Ovary (tissue), 9 donors: ENCODE data around the gene ABCC1. TPM values are rescaled to one million over a fixed set of nuclear protein-coding genes. Genes with fewer than 3 reads are reported as not detected.

Experiments used
- DNase-seq, 5 donors: peaks; one replicate each; pipeline ENCODE4 v3.0.0-alpha.2; 2019 to 2020
- H3K27ac ChIP-seq, 2 donors: fragments of 200-600 bp; one replicate each; pipeline versions ENCODE4 v1.5.1 to v1.8.0; 2019 to 2022
- H3K27me3 ChIP-seq: fragments of 200-600 bp; one replicate; pipeline ENCODE4 v1.8.0; 2022
- H3K36me3 ChIP-seq: fragments of 200-600 bp; sonication (generic); one replicate; pipeline ENCODE4 v1.5.1; 2019
- H3K4me1 ChIP-seq: one replicate; pipeline ENCODE4 v1.8.1; 2013; ENCODE audit warnings: mild to moderate bottlenecking, moderate library complexity; ENCODE audit not compliant: insufficient read depth
- H3K4me3 ChIP-seq: fragments of 200-600 bp; sonication (generic); one replicate; pipeline ENCODE4 v1.5.1; 2017
- H3K9me3 ChIP-seq, 2 donors: fragments of 200-600 bp in 1 of 2; sonication (generic) in 1 of 2; one replicate each; pipeline versions ENCODE4 v1.5.1 to v1.8.1; 2013 to 2019; ENCODE audit warnings: mild to moderate bottlenecking in 1 of 2, moderate library complexity in 1 of 2
- CTCF ChIP-seq, 3 donors: fragments of 450-650 bp in 2 of 3; fragments of 200-600 bp in 1 of 3; IDR thresholded peaks; one replicate each; pipeline versions ENCODE4 v1.5.1 to v1.8.0; 2016 to 2022; ENCODE audit warnings: antibody characterized with exemption in 3 of 3, mild to moderate bottlenecking in 1 of 3
- EP300 ChIP-seq: sonication (generic); formaldehyde crosslinking; IDR thresholded peaks from one replicate; pipeline ENCODE4 v1.6.1; 2017; ENCODE audit warnings: antibody characterized with exemption
- POLR2A ChIP-seq: fragments of 450-650 bp; IDR thresholded peaks from one replicate; pipeline ENCODE4 v1.6.1; 2017; ENCODE audit warnings: antibody characterized with exemption, mild to moderate bottlenecking, moderate library complexity
- WGBS, 3 donors: extraction: QIAGEN DNeasy Blood & Tissue Kit in 1 of 3; methylation state at CpG; one replicate each; pipeline versions ENCODE4 v1.1.5 to v1.1.7; 2013 to 2017; 5-methylcytosine and 5-hydroxymethylcytosine counted together
- intact Hi-C, 4 donors: fragments of 100-400 bp; cut with DNase I; formaldehyde crosslinking; loops; one replicate each; pipeline versions ENCODE4 v1.11.0 to v1.15.1; 2022 to 2023
- polyA plus RNA-seq, 2 donors: library from polyadenylated mRNA; stranded (reverse); fragments of 200-250 nt in 1 of 2; fragments of 350-450 nt in 1 of 2; fragmentation: Illumina TruSeq in 1 of 2; extraction: RNeasy Lipid Tissue Mini Kit (QIAGEN cat#74804) in 1 of 2; gene quantifications; one replicate each; pipeline ENCODE4 v1.2.3, GENCODE V29; 2013 to 2014
- total RNA-seq, 7 donors: library from RNA; depleted of rRNA in 2 of 7; stranded (reverse); fragments of >200 nt in 2 of 7; fragmentation: NEBNext Ultra II Directional in 3 of 7; extraction: Animal tissue kit (Norgen Biotek cat#: 25700) in 3 of 7; gene quantifications; one replicate each; pipeline versions ENCODE4 v1.1.0 to v1.2.4, GENCODE V29; 2016 to 2023
- donor health status: DM: no; HTN: no; CAD: no; lungs with moderate emphysema.
- donor health status: DM: no; HTN: no; CAD: no.
- donor health status: Bipolar disorder and iron deficiency.
- donor health status: DM: yes; HTN: yes; CAD: no.
- donor health status: DM: no; HTN: no; CAD: no.
- donor health status: DM: yes; HTN: yes; CAD: no.

ABCC1 gene
- total and polyA plus RNA-seq, 9 donors, result 10.0 to 31.1 (median 20.9) TPM

DNA sequence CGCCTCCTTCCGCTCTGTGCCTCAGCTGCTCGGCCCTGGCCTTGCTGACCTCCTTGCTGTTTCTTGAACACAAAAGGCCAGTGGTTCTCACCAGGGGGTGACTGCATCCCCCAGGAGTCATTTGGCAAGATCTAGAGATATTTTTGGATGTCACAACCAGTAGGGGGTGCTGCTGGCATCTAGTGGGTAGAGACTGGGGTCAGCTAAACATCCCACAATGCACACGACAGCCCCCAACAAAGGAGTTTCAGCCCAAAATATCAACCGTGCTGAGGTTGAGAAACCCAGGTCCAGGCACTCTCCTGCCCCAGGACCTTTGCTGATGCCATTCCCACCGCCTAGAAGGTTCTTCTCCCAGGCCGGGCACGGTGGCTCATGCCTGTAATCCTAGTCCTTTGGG lies 234.1 kb downstream of the ABCC1 start:
- Histone ChIP-seq H3K27me3 (no peaks in the 10 kb centered on the region), H3K36me3 (no peaks in the 10 kb centered on the region), H3K4me1 (no peaks in the 10 kb centered on the region), H3K9me3 (no peaks in the 10 kb centered on the region), H3K4me3 (no peak overlapping the region), H3K27ac (no peak overlapping the region)
- WGBS, 3 donors, result 67 to 79% (median 73%) methylated on average over 8 of the region's 8 CpGs
- no peak for TF ChIP-seq EP300
- no peak for TF ChIP-seq POLR2A
- TF ChIP-seq CTCF (IDR thresholded peaks at IDR 0.05), result no peak
- intact Hi-C loops, result no loop called here
- no peak for DNase-seq

DNA sequence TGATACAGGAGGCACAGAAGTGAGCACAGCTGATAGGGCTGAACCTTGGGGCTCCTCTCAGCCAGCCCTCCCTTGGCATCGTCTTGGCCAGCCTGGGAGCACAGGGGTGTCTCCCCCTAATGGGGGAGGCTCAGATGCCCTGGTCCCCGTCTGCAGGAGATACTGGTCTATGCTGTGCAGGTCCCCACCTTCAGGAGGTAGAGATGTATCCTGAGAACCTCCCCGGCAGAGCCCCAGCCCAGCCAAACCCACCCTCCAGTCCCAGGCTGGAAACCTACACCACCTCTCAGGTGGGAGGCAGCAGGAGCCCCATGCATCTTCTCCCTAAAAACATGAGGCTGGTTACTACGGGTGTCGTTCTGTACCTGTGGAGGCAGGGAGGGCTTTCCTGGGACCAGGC lies 235.2 kb downstream of the ABCC1 start:
- WGBS, 3 donors, result 75 to 89% (median 77%) methylated on average over 5 of the region's 5 CpGs
- no peak overlapping the region for H3K4me3 ChIP-seq
- DNase-seq, result no peak
- no peaks in the 10 kb centered on the region for H3K27me3 ChIP-seq
- no peak overlapping the region for H3K27ac ChIP-seq
- no peaks in the 10 kb centered on the region for H3K4me1 ChIP-seq
- intact Hi-C loops, result no loop called here
- no peaks in the 10 kb centered on the region for H3K36me3 ChIP-seq
- TF ChIP-seq POLR2A (no peak), CTCF (IDR thresholded peaks at IDR 0.05) (no peak), EP300 (no peak)
- H3K9me3 ChIP-seq, result no peaks in the 10 kb centered on the region

DNA sequence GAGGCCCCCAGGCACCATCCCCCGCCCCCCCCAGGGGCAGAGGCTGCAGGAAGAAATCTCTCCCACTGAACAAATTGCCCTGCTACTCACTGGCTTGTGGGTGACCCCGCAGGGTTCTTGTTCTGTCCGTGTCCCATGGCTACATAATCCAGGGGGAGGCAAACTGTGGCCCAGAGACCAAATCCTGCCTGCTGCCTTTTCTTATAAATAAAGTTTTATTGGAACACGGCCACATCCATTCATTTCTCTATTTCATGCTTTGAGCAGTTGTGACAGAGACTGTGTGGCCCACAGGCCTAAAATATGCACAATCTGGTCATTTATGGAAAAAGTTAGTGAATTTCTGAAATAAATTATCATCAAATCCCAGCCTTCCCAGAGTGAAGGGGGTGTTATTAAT lies 235.7 kb downstream of the ABCC1 start:
- Histone ChIP-seq H3K9me3 (no peaks in the 10 kb centered on the region), H3K36me3 (no peaks in the 10 kb centered on the region), H3K4me3 (no peak overlapping the region), H3K27ac (no peak overlapping the region), H3K27me3 (no peaks in the 10 kb centered on the region), H3K4me1 (no peaks in the 10 kb centered on the region)
- no peak for DNase-seq
- intact Hi-C loops, result no loop called here
- 79 to 91% (median 79%) methylated on average over 3 to 4 of the region's 4 CpGs for WGBS, 3 donors
- TF ChIP-seq POLR2A, result no peak
- no peak for TF ChIP-seq CTCF (IDR thresholded peaks at IDR 0.05)
- no peak for TF ChIP-seq EP300

- Histone ChIP-seq H3K4me3 (no peak overlapping the region), H3K4me1 (no peaks in the 10 kb centered on the region), H3K9me3 (no peaks in the 10 kb centered on the region), H3K27ac (no peak overlapping the region), H3K27me3 (no peaks in the 10 kb centered on the region), H3K36me3 (no peaks in the 10 kb centered on the region)
- intact Hi-C loops, result no loop called here
- WGBS, 3 donors, result 93 to 96% (median 93%) methylated on average over 11 of the region's 11 CpGs
- DNase-seq, result no peak
- no peak for TF ChIP-seq CTCF (IDR thresholded peaks at IDR 0.05)
- no peak for TF ChIP-seq POLR2A
- TF ChIP-seq EP300, result no peak
Measured at GRCh38 chr16:16186820-16187219, 237.4 kb downstream of the ABCC1 start.

GRCh38 chr16:16188827-16189226 lies 239.4 kb downstream of the ABCC1 start:
- no peak for DNase-seq
- no peaks in the 10 kb centered on the region for H3K36me3 ChIP-seq
- intact Hi-C loops, result no loop called here
- H3K4me3 ChIP-seq, result no peak overlapping the region
- TF ChIP-seq POLR2A (no peak), CTCF (IDR thresholded peaks at IDR 0.05) (no peak), EP300 (no peak)
- H3K27me3 ChIP-seq, result no peaks in the 10 kb centered on the region
- no peaks in the 10 kb centered on the region for H3K4me1 ChIP-seq
- H3K27ac ChIP-seq, result no peak overlapping the region
- no peaks in the 10 kb centered on the region for H3K9me3 ChIP-seq
- WGBS, 3 donors, result 87 to 92% (median 90%) methylated on average over 13 of the region's 13 CpGs
